ENCODE data around the gene NTNG1. TPM values are rescaled to one million over a fixed set of nuclear protein-coding genes. Genes with fewer than 3 reads are reported as not detected.

The NTNG1 gene
- total and polyA plus RNA-seq, 2 of the 8 experiments (the other 6 are each of a cell fraction or from before 2014, with no cell fraction given): 1.2 to 4.1 TPM

GRCh38 chr1:107467811-107468210 is 327.0 kb downstream of the NTNG1 start:
- H2BK120ac ChIP-seq (replicated peaks; ENCODE audit: low read depth, low read length): no peak overlapping the region
- H4K20me1 ChIP-seq (replicated peaks in 1 of 2; ENCODE audit: control insufficient read depth in 1 of 2, insufficient read depth in 2 of 2, low read length in 2 of 2): no peaks in the 10 kb centered on the region
- H3K14ac ChIP-seq (ENCODE audit: insufficient read length): no peak overlapping the region
- H4K5ac ChIP-seq (ENCODE audit: insufficient read length, low read depth, low read length): no peak overlapping the region
- no peak overlapping the region for H3K27ac ChIP-seq (ENCODE audit: low read depth, low read length)
- no peaks in the 10 kb centered on the region for H3K9me3 ChIP-seq (ENCODE audit: insufficient read depth in 2 of 2, low read depth in 1 of 2, low read length in 1 of 2)
- no peaks in the 10 kb centered on the region for H3K27me3 ChIP-seq (replicated peaks in 1 of 4; ENCODE audit: control insufficient read depth in 3 of 4, extremely low read depth in 1 of 4, insufficient read depth in 3 of 4, low read length in 3 of 4)
- H3K56ac ChIP-seq (replicated peaks; ENCODE audit: insufficient read length, low read depth, low read length): no peak overlapping the region
- no peak overlapping the region for H2BK12ac ChIP-seq (ENCODE audit: low read depth, low read length)
- TF ChIP-seq HDAC2 (IDR thresholded peaks at IDR 0.05; ENCODE audit: borderline replicate concordance in 1 of 2, low read depth in 2 of 2, low read length in 2 of 2): no peak
- TF ChIP-seq TCF12 (IDR thresholded peaks at IDR 0.05; ENCODE audit: low read depth, low read length): no peak
- TF ChIP-seq SIN3A (conservative IDR thresholded peaks at IDR 0.05 in 1 of 2, IDR thresholded peaks at IDR 0.05 in 1 of 2; ENCODE audit: low read depth in 1 of 2, low read length in 2 of 2): no peak
- TF ChIP-seq GTF2F1 (IDR thresholded peaks at IDR 0.05; ENCODE audit: borderline replicate concordance, low read depth, low read length): no peak
- no peak for TF ChIP-seq SP2 (IDR thresholded peaks at IDR 0.05; ENCODE audit: low read length)
- no peak for TF ChIP-seq POU5F1 (IDR thresholded peaks at IDR 0.05; ENCODE audit: low read depth, low read length)
- no peak for TF ChIP-seq CHD2 (IDR thresholded peaks at IDR 0.05; ENCODE audit: low read length)
- TF ChIP-seq ATF2 (IDR thresholded peaks at IDR 0.05; ENCODE audit: low read length): no peak
- TF ChIP-seq RFX5 (IDR thresholded peaks at IDR 0.05; ENCODE audit: borderline replicate concordance, low read depth, low read length): no peak
- TF ChIP-seq KDM4A (IDR thresholded peaks at IDR 0.05; ENCODE audit: low read depth, low read length, severe bottlenecking): no peak
- no peak for TF ChIP-seq ZNF274 (IDR thresholded peaks at IDR 0.05; ENCODE audit: borderline replicate concordance, extremely low read depth, low read length)
- no peak for TF ChIP-seq SUZ12 (IDR thresholded peaks at IDR 0.05; ENCODE audit: low read length)
- no peaks in the 10 kb centered on the region for H3K36me3 ChIP-seq (ENCODE audit: control insufficient read depth in 2 of 4, insufficient read depth in 4 of 4, low read length in 3 of 4)
- FAIRE-seq (no peak), DNase-seq (ENCODE audit: low read depth in 1 of 2, low spot score in 2 of 2) (no peak)
- H3K79me2 ChIP-seq (ENCODE audit: control insufficient read depth in 1 of 2, insufficient read depth in 2 of 2, low read length in 2 of 2): no peaks in the 10 kb centered on the region
- H3K9ac ChIP-seq (replicated peaks in 1 of 4; ENCODE audit: extremely low read depth in 1 of 4, low read depth in 3 of 4, low read length in 3 of 4): no peak overlapping the region
- no peak overlapping the region for H3K4me3 ChIP-seq (ENCODE audit: extremely low read depth in 1 of 4, insufficient read depth in 2 of 4, low read depth in 3 of 4, low read length in 4 of 4)
- no peaks in the 10 kb centered on the region for H3K79me1 ChIP-seq (ENCODE audit: low read depth, low read length)
- no peaks in the 10 kb centered on the region for H3K4me1 ChIP-seq (replicated peaks in 1 of 4; ENCODE audit: control insufficient read depth in 3 of 4, insufficient read depth in 4 of 4, low read length in 3 of 4)
- H2BK5ac ChIP-seq (ENCODE audit: low read depth, low read length): no peak overlapping the region
- H2BK15ac ChIP-seq (ENCODE audit: low read length): no peak overlapping the region
- H3K4me2 ChIP-seq (ENCODE audit: insufficient read depth in 1 of 2, low read depth in 2 of 2, low read length in 2 of 2): no peak overlapping the region
- no peak overlapping the region for H4K8ac ChIP-seq (ENCODE audit: extremely low read depth, insufficient read depth, low read length)
- WGBS, 2 experiments (ENCODE audit: extremely low coverage in 1 of 2, insufficient coverage in 1 of 2, insufficient read length in 1 of 2, insufficient replicate concordance in 2 of 2, low coverage in 1 of 2, low lambda C conversion rate in 2 of 2, missing lambda C conversion rate in 1 of 2): 90% methylated on average over 3 of the region's 3 CpGs; no CpG with 5 or more reads in 1 of the 2 experiments
- no peak overlapping the region for H3K4ac ChIP-seq (replicated peaks; ENCODE audit: insufficient read length, low read depth, low read length)
- H3K23me2 ChIP-seq (ENCODE audit: low read depth, low read length): no peaks in the 10 kb centered on the region
- ChIA-PET CTCF (ENCODE audit: partially characterized antibody) (interaction anchor here (0.9 to 2.5 kb wide), 3 partner anchors 10 to 89 kb away, joined by 3 to 12 read pairs (median 3); no protein-coding TSS in a partner anchor), POLR2A (ENCODE audit: partially characterized antibody) (no interaction called here)
- H4K91ac ChIP-seq (replicated peaks; ENCODE audit: insufficient read length, low read length): no peak overlapping the region
- H2AK5ac ChIP-seq (ENCODE audit: low read depth, low read length): no peak overlapping the region
- no peak overlapping the region for H2BK20ac ChIP-seq (ENCODE audit: low read length)
- H3K23ac ChIP-seq (ENCODE audit: insufficient read length): no peak overlapping the region
- no peak overlapping the region for H2AFZ ChIP-seq (ENCODE audit: low read length)
- H3K18ac ChIP-seq (ENCODE audit: extremely low read depth, low read length): no peak overlapping the region
